SU-DHL-6 (cell line): ENCODE measurements around the gene SNRNP27.

ENCODE experiments used
- EZH2phosphoT487 ChIP-seq: fragments of 200-600 bp; sonication (generic), shearing (Covaris generic); conservative IDR thresholded peaks from 2 replicates; pipeline ENCODE4 v1.6.1; 2018; ENCODE audit warnings: mild to moderate bottlenecking, antibody characterized with exemption, low read length, moderate library complexity, mixed read lengths
- TF ChIP-seq, protein P1 (sequence below): fragments of 200-600 bp; sonication (generic); IDR thresholded peaks from one replicate; pipeline ENCODE4 v1.5.1; 2017; ENCODE audit warnings: antibody characterized with exemption, mild to moderate bottlenecking, low read length, moderate library complexity; ENCODE audit not compliant: insufficient read depth, poor library complexity, severe bottlenecking

DNA sequence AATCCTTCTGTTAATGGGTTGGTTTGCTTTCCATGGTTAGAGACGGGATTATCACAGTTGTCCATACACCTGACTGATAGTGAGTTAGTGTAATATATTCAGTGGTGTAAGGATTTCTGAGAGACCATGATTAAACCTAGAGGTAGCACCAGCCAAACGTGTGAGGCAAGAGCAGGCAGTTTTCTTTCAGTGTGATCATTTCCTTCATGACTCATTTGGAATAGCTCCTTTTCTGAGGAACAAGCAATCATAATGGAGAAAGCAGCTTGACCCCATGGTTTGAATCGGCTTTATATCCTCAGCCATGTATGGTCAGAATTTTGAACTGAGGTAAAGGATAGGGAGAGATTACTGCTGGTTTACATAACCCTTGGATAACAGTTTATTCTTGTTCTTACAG, 24.1 kb downstream of the SNRNP27 start:
- TF ChIP-seq, protein P1, sequence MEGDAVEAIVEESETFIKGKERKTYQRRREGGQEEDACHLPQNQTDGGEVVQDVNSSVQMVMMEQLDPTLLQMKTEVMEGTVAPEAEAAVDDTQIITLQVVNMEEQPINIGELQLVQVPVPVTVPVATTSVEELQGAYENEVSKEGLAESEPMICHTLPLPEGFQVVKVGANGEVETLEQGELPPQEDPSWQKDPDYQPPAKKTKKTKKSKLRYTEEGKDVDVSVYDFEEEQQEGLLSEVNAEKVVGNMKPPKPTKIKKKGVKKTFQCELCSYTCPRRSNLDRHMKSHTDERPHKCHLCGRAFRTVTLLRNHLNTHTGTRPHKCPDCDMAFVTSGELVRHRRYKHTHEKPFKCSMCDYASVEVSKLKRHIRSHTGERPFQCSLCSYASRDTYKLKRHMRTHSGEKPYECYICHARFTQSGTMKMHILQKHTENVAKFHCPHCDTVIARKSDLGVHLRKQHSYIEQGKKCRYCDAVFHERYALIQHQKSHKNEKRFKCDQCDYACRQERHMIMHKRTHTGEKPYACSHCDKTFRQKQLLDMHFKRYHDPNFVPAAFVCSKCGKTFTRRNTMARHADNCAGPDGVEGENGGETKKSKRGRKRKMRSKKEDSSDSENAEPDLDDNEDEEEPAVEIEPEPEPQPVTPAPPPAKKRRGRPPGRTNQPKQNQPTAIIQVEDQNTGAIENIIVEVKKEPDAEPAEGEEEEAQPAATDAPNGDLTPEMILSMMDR, result no peak
- no peak for TF ChIP-seq EZH2phosphoT487
